ENCODE results near the gene NMNAT1. TPM values are rescaled to one million over a fixed set of nuclear protein-coding genes. Genes with fewer than 3 reads are reported as not detected.

NMNAT1 gene
- total and polyA plus RNA-seq, 11 donors = 11.0 to 24.2 (median 16.8) TPM

- ATAC-seq = no peak
These were observed 16.7 kb downstream of the NMNAT1 start for GRCh38 chr1:9960011-9960410.

GRCh38 chr1:9960706-9961562 lies 17.7 kb downstream of the NMNAT1 start:
- intact Hi-C loops (cut with DNase I) = loop anchor here in 1 of 10 donors (5.0 kb wide), 1 partner anchor 61 kb away; no protein-coding TSS in a partner anchor
- DNase-seq = no peak
- H3K36me3 ChIP-seq = peaks cover 0 to 6% (median 0%) of the 10 kb centered on the region in 9 donors
- H3K27me3 ChIP-seq = no peaks in the 10 kb centered on the region
- H3K4me1 ChIP-seq = peaks cover 0 to 8% (median 0%) of the 10 kb centered on the region in 12 donors
- H3K27ac ChIP-seq = no peak overlapping the region
- 73 to 81% (median 77%) methylated on average over 9 to 12 of the region's 12 CpGs for WGBS, 4 donors
- no peaks in the 10 kb centered on the region for H3K9me3 ChIP-seq
- no peak for ATAC-seq
- TF ChIP-seq CTCF (IDR thresholded peaks at IDR 0.05) = no peak
- no peak for TF ChIP-seq POLR2A (IDR thresholded peaks at IDR 0.05)
- no peak overlapping the region for H3K4me3 ChIP-seq

More at GRCh38 chr1:9960011-9960410, 16.7 kb downstream of the NMNAT1 start:
- H3K4me1 ChIP-seq = peaks cover 0 to 8% (median 0%) of the 10 kb centered on the region in 12 donors
- no peak for DNase-seq
- no peaks in the 10 kb centered on the region for H3K9me3 ChIP-seq
- no peaks in the 10 kb centered on the region for H3K27me3 ChIP-seq
- no peak overlapping the region for H3K4me3 ChIP-seq
- WGBS, 4 donors = 79 to 89% (median 86%) methylated on average over 4 of the region's 4 CpGs
- peaks cover 0 to 6% (median 0%) of the 10 kb centered on the region in 9 donors for H3K36me3 ChIP-seq
- TF ChIP-seq CTCF (IDR thresholded peaks at IDR 0.05) = no peak
- no peak for TF ChIP-seq POLR2A (IDR thresholded peaks at IDR 0.05)
- intact Hi-C loops (cut with DNase I) = loop anchor here in 1 of 10 donors (5.0 kb wide), 1 partner anchor 62 kb away; no protein-coding TSS in a partner anchor
- no peak overlapping the region for H3K27ac ChIP-seq

- TF ChIP-seq POLR2A (IDR thresholded peaks at IDR 0.05) (no peak), CTCF (IDR thresholded peaks at IDR 0.05) (no peak)
- peaks cover 0 to 7% (median 0%) of the 10 kb centered on the region in 12 donors for H3K4me1 ChIP-seq
- intact Hi-C loops (cut with DNase I) = no loop called here
- peak in 2 of 4 donors; percentile 39 to 88 for ATAC-seq
- 64 to 84% (median 71%) methylated on average over 5 of the region's 5 CpGs for WGBS, 4 donors
- no peak overlapping the region for H3K4me3 ChIP-seq
- H3K36me3 ChIP-seq = peaks cover 0 to 56% (median 39%) of the 10 kb centered on the region in 9 donors
- H3K27ac ChIP-seq = peak overlapping the region in 10 of 12 donors; percentile 11 to 80 (median 53)
- no peaks in the 10 kb centered on the region for H3K9me3 ChIP-seq
- no peak for DNase-seq
- no peaks in the 10 kb centered on the region for H3K27me3 ChIP-seq
These were observed 41.0 kb downstream of the NMNAT1 start for GRCh38 chr1:9984253-9984652.

GRCh38 chr1:9985001-9985400 lies 41.7 kb downstream of the NMNAT1 start:
- peaks cover 0 to 11% (median 4%) of the 10 kb centered on the region in 12 donors for H3K4me1 ChIP-seq
- intact Hi-C loops (cut with DNase I) = loop anchor here in 1 of 10 donors (5.0 kb wide), 1 partner anchor 33 kb away; no protein-coding TSS in a partner anchor
- TF ChIP-seq POLR2A (IDR thresholded peaks at IDR 0.05) (no peak), CTCF (IDR thresholded peaks at IDR 0.05) (no peak)
- DNase-seq = no peak
- no peaks in the 10 kb centered on the region for H3K9me3 ChIP-seq
- H3K27ac ChIP-seq = peak overlapping the region in 9 of 12 donors; percentile 18 to 78 (median 53)
- H3K36me3 ChIP-seq = peaks cover 0 to 50% (median 36%) of the 10 kb centered on the region in 9 donors
- no peaks in the 10 kb centered on the region for H3K27me3 ChIP-seq
- H3K4me3 ChIP-seq = no peak overlapping the region
- WGBS, 4 donors = 40 to 52% (median 48%) methylated on average over 6 of the region's 6 CpGs
- no peak for ATAC-seq

All from heart left ventricle (tissue), 16 donors.